ENCODE measurements around the gene KCNIP3. TPM values are rescaled to one million over a fixed set of nuclear protein-coding genes. Genes with fewer than 3 reads are reported as not detected.
"Not testable (repeated sequence)": the region's sequence is repeated elsewhere in the genome, so short reads cannot be mapped to it uniquely, and the experiment has no call there.

Gene KCNIP3
- total RNA-seq, 1 experiment from 2014 or later, result 4.5 TPM

DNA sequence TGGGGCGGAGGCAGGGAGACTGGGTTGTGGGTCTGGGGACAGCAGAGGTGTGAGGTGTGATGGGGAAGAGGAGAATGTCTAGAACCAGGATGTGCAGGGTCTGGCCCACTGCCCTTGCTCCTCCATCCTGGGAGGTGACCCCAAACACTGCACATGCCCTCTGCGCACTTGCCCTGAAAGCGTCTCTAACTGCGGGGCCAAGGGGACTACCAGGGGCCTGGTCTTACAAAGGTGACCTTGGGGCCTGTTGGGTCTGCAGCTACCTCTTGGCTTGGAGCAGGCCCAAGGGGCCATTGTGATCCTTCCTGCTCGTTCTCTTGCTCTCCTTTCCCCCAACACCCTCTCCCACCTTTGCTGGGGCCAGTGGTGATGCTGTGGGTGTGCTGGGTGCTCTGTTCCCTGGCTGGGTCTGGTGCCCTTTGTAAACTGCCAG is 57.3 kb downstream of the KCNIP3 start:
- H2AFZ ChIP-seq, result no peak overlapping the region
- BruUV-seq (replicated peaks), result no TSS peak
- H3K79me2 ChIP-seq (ENCODE audit: low read depth), result no peaks in the 10 kb centered on the region
- POLR2A ChIA-PET (ENCODE audit: unreplicated experiment), result no interaction called here
- H3K9me3 ChIP-seq (ENCODE audit: insufficient read depth, low read depth), result no peaks in the 10 kb centered on the region
- H3K4me3 ChIP-seq, result no peak overlapping the region
- peaks cover 75% of the 10 kb centered on the region for H3K27me3 ChIP-seq (ENCODE audit: insufficient read depth, low read depth)
- H3K36me3 ChIP-seq (ENCODE audit: low read depth), result no peaks in the 10 kb centered on the region
- intact Hi-C loops (cut with micrococcal nuclease; ENCODE audit: unreplicated experiment), result no loop called here
- TF ChIP-seq EZH2 (IDR thresholded peaks at IDR 0.05; ENCODE audit: low read depth), result no peak
- H3K27ac ChIP-seq, result no peak overlapping the region
- H3F3A ChIP-seq (ENCODE audit: insufficient read depth, low read depth), result no peaks in the 10 kb centered on the region
- no peaks in the 10 kb centered on the region for H3K4me1 ChIP-seq (replicated peaks; ENCODE audit: insufficient read depth)
- no peaks in the 10 kb centered on the region for H4K20me1 ChIP-seq (ENCODE audit: insufficient read depth)
- no peaks in the 10 kb centered on the region for H3K9me2 ChIP-seq (ENCODE audit: insufficient read depth)
- H3K4me2 ChIP-seq, result no peak overlapping the region
- no peak for DNase-seq
- CTCF ChIA-PET, result no interaction called here

GRCh38 chr2:95354925-95355324 is 57.8 kb downstream of the KCNIP3 start:
- ChIA-PET POLR2A (ENCODE audit: unreplicated experiment) (no interaction called here), CTCF (no interaction called here)
- no peaks in the 10 kb centered on the region for H3K4me1 ChIP-seq (replicated peaks; ENCODE audit: insufficient read depth)
- no peaks in the 10 kb centered on the region for H4K20me1 ChIP-seq (ENCODE audit: insufficient read depth)
- no peaks in the 10 kb centered on the region for H3K79me2 ChIP-seq (ENCODE audit: low read depth)
- no peaks in the 10 kb centered on the region for H3K9me3 ChIP-seq (ENCODE audit: insufficient read depth, low read depth)
- no peak overlapping the region for H3K4me3 ChIP-seq
- H2AFZ ChIP-seq, result no peak overlapping the region
- no peak overlapping the region for H3K4me2 ChIP-seq
- no TSS peak for BruUV-seq (replicated peaks)
- H3K27me3 ChIP-seq (ENCODE audit: insufficient read depth, low read depth), result peaks cover 74% of the 10 kb centered on the region
- H3F3A ChIP-seq (ENCODE audit: insufficient read depth, low read depth), result no peaks in the 10 kb centered on the region
- H3K27ac ChIP-seq, result no peak overlapping the region
- TF ChIP-seq EZH2 (IDR thresholded peaks at IDR 0.05; ENCODE audit: low read depth) (no peak), CTCF (conservative IDR thresholded peaks at IDR 0.05) (no peak)
- intact Hi-C loops (cut with micrococcal nuclease; ENCODE audit: unreplicated experiment), result no loop called here
- no peaks in the 10 kb centered on the region for H3K9me2 ChIP-seq (ENCODE audit: insufficient read depth)
- no peaks in the 10 kb centered on the region for H3K36me3 ChIP-seq (ENCODE audit: low read depth)
- no peak for DNase-seq

GRCh38 chr2:95355486-95355885 is 58.3 kb downstream of the KCNIP3 start:
- H3K36me3 ChIP-seq (ENCODE audit: low read depth); H3F3A ChIP-seq (ENCODE audit: insufficient read depth, low read depth); H3K9me3 ChIP-seq (ENCODE audit: insufficient read depth, low read depth); H3K9me2 ChIP-seq (ENCODE audit: insufficient read depth); H3K4me1 ChIP-seq (replicated peaks; ENCODE audit: insufficient read depth); H3K27ac ChIP-seq; H3K4me2 ChIP-seq; H2AFZ ChIP-seq; POLR2A ChIA-PET (ENCODE audit: unreplicated experiment); H3K79me2 ChIP-seq (ENCODE audit: low read depth); DNase-seq; intact Hi-C loops (cut with micrococcal nuclease; ENCODE audit: unreplicated experiment); CTCF ChIA-PET; H3K4me3 ChIP-seq; BruUV-seq (replicated peaks); H4K20me1 ChIP-seq (ENCODE audit: insufficient read depth): not testable (repeated sequence)
- H3K27me3 ChIP-seq (ENCODE audit: insufficient read depth, low read depth), result peaks cover 74% of the 10 kb centered on the region

DNA sequence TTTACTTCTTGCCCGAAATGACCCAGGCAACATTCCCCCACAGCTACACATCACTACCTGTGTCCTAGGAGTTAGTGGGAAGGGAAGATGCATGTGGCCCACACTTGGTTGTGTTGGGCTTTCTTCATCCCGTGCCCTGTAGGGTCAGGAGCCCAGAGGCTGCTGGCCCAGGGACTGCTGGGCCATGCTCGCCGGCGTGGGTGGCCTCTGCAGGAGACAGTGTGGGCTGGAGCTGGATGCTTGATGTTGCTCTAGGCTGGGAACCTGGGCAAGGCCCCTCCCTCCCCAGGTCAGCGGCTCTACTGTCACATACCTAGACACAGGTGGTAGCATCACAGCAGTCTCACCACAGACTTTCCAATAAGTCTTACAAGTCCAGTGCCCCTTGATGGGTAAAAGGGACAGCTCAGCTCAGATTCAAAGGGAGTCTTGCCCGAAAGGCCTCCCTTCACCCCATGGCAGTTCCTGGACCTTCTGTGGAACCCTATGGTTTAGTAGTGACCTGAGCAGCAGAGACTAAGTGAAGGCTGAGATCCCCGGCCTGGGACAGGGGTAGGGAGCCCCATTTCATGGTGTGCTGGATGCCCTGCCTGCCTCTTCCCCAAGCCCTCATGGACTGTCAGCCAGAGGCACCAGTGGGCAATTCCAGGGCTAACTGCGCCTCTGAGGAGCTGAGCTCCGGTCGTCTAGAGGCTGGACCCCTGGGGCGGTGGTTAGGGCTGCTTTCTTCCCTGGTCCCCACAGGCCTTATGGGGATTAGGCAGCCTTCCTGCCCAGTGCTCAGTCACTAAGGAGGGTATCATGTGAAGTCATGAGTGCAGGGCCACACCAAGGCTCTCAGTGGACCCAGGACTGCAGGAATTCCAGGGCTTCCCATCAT is 59.9 kb downstream of the KCNIP3 start:
- CTCF ChIA-PET, result no interaction called here

More for the DNA sequence above, 59.9 kb downstream of the KCNIP3 start:
- Histone ChIP-seq H3K27ac (no peak overlapping the region), H3K36me3 (ENCODE audit: low read depth) (no peaks in the 10 kb centered on the region), H3K79me2 (ENCODE audit: low read depth) (no peaks in the 10 kb centered on the region), H3K4me2 (no peak overlapping the region), H2AFZ (no peak overlapping the region), H3K9me3 (ENCODE audit: insufficient read depth, low read depth) (no peaks in the 10 kb centered on the region), H3K4me1 (replicated peaks; ENCODE audit: insufficient read depth) (no peaks in the 10 kb centered on the region), H4K20me1 (ENCODE audit: insufficient read depth) (no peaks in the 10 kb centered on the region), H3K27me3 (ENCODE audit: insufficient read depth, low read depth) (peaks cover 75% of the 10 kb centered on the region), H3F3A (ENCODE audit: insufficient read depth, low read depth) (no peaks in the 10 kb centered on the region), H3K9me2 (ENCODE audit: insufficient read depth) (no peaks in the 10 kb centered on the region), H3K4me3 (no peak overlapping the region)
- BruUV-seq (replicated peaks), result no TSS peak
- POLR2A ChIA-PET (ENCODE audit: unreplicated experiment), result no interaction called here
- TF ChIP-seq CTCF (conservative IDR thresholded peaks at IDR 0.05), result no peak
- no peak for TF ChIP-seq EZH2 (IDR thresholded peaks at IDR 0.05; ENCODE audit: low read depth)
- intact Hi-C loops (cut with micrococcal nuclease; ENCODE audit: unreplicated experiment), result no loop called here
- no peak for DNase-seq
